Measurements from ENCODE around the gene CACHD1.
"Not testable (repeated sequence)": the region's sequence is repeated elsewhere in the genome, so short reads cannot be mapped to it uniquely, and the experiment has no call there.

The CACHD1 gene

DNA sequence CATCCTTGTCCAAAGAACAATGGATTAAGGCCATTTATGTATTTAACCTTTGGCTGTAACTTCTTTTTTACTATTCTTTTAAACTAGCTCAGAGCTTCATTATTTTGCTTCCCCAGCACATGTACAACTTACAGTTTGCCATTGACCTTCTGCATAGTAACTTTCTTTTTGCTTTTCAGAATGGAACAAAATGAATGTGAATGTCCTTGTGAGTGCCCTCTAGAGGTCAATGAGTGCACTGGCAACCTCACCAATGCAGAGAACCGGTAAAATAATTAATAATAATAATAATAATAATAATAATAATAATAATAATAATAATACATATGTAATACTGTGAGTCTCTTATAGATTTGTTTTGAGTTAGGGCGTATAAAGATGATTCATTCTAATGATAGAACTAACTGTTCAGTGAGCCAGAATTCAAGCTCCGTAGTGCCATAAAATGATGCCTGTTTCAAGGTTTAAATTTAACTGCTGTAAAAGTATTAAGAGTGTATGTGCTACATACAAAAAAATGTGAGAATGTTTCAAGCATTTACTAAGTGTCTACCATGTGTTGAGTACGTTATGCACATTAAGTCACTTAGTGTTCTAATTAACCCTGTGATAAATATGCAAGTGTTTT is 205.9 kb downstream of the CACHD1 start:
- DNase-seq: no peak

DNA sequence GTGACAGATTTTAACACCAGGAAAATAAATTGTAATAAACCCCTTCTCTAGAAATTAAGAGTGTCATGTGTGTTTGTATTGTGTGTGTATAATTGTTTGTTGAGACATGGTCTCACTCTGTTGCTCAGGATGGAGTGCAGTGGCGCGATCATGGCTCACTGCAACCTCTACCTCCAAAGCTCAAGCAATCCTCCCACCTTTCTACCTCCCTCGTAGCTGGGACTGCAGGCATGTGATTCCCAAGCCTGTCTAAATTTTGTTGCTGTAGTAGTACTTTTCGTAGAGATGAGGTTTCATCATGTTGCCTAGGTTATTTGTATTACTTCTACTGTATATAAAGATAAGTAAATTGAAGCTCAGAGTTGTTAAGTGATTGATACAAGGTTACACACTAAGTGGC is 206.5 kb downstream of the CACHD1 start:
- DNase-seq: no peak

DNA sequence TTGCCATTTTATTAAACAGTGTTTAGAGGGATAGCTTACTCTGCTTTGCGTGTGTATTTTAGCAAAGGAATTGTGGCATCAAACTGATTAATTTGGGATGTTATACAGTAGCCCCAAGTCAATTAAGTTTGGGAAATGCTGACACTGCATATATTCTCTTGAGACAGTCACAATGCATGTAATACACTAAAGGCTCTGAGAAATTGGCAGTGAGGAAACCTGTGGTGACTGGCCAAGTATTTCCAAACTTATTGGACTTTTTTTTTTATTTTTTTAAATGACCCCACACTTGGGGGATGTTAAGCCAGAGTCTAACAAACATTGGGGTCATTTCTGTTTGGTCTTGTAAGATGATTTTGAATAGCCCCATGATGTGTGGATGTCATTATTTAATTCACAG is 207.6 kb downstream of the CACHD1 start:
- DNase-seq: no peak

- no peak for DNase-seq
These were observed 208.4 kb downstream of the CACHD1 start for GRCh38 chr1:64678366-64678765.

- DNase-seq: no peak
These were observed 209.2 kb downstream of the CACHD1 start for GRCh38 chr1:64679177-64679576.

DNA sequence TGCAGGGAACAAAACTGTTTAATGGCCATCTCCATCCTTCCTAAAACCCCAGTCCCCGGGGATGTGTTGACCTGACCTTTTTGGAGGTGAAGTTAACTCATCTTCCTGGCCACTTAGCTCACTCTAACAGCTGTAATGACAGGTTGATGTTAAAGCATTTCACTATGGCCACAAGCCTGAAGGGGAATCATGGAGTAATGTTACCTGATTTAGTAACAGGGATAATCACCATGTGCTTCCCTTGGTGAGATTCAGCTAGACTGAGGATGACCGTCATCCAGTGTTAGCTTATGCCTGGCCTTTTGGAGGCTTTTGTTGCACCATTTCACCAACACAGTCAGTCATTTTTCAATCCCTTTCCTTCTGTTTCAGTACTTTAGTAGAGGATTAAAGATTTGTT is 210.7 kb downstream of the CACHD1 start:
- no peak for DNase-seq

- no peak for DNase-seq
These were observed 211.1 kb downstream of the CACHD1 start for GRCh38 chr1:64681043-64681442.

GRCh38 chr1:64683419-64683818 is 213.5 kb downstream of the CACHD1 start:
- DNase-seq: no peak

DNA sequence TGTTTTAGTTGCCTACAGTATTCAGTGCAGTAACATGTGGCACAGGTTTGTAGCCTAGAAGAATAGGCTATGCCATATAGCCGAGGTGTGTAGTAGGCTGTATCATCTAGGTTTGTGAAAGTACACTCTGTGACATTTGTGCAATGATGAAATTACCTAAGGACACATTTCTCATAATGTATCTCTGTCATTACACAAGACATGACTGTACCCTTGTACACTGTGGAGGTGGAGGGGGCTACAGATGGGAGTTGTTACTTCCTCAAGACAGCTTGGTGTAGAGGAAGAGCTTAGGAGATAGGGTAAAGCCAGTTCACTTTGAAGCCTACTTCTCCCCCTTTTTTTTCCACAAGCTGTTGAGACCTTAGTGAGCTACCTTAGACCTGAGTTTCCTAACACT is 215.3 kb downstream of the CACHD1 start:
- no peak for DNase-seq

DNA sequence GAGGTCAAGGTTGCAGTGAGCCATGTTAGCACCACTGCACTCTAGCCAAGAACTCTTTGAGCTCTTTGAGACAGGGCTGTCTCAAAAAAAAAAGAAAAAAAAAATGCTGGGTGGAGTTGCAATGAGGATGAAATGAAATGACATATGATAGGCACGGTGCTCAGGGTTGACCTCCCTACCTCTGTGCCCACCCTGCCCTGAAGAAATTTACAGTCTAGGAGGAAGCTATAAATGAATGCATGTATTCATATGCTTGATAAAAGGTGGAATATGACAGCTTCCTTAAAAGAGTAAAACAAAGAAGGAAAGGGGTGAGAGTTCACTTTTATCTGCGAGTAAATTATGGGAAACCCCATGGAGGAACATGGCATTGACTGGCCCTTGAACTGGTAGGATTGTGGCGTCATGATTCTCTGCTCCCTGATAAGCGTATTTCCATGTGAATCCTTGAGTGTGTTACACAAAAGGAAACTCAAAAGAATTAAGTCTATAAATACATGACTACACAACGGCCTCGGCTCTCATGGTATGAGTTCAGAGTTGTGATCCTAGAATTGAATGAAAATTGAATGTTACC is 215.9 kb downstream of the CACHD1 start:
- no peak for DNase-seq

- DNase-seq: peak in 1 of 2 experiments; percentile 7
These were observed 217.1 kb downstream of the CACHD1 start for GRCh38 chr1:64686828-64687724.

DNA sequence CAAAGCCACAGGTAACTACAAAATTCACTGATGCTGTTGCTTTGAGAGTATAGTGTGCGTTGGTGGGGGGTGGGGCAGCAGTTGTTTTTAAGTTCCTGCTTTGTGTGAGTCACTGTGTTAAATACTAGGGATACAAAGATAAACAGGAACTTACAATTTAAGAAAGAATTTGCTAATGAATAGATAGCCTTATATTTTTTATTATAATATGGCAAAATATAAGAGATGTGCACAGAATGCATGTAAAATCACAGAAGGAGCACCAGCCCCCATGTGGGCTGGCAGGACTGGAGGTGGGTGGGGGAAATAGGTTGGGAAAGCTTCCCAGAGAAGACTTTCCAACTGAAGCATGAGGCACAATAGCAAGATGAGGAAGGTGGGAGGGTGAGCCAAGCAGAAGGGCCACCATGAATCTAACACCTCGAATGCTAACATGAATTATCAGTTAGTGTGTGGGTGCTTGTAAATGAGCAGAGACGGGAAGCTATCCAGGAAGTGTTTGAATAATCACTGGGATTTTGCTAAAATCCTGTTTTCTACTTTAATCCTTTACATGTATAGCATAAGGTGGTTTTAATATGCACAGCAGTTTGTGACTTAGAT is 217.9 kb downstream of the CACHD1 start:
- DNase-seq: no peak

GRCh38 chr1:64691626-64692025 is 221.7 kb downstream of the CACHD1 start:
- DNase-seq: no peak

GRCh38 chr1:64692911-64693310 is 223.0 kb downstream of the CACHD1 start:
- DNase-seq: no peak

DNA sequence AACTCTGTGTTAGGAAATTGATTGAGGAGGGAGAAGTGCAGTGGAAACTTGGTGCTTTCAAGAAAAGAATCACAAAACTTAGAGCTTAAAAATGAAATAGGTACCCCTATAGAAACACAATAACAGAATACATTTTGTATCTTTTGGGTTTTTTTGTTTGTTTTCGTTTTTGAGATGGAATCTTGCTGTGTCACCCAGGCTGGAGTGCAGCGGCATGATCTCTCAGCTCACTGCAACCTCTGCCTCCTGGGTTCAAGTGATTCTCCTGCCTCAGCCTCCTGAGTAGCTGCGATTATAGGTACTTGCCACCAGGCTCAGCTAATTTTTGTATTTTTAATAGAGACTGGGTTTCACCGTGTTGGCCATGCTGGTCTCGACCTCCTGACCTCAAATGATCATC is 223.5 kb downstream of the CACHD1 start:
- no peak for DNase-seq

DNA sequence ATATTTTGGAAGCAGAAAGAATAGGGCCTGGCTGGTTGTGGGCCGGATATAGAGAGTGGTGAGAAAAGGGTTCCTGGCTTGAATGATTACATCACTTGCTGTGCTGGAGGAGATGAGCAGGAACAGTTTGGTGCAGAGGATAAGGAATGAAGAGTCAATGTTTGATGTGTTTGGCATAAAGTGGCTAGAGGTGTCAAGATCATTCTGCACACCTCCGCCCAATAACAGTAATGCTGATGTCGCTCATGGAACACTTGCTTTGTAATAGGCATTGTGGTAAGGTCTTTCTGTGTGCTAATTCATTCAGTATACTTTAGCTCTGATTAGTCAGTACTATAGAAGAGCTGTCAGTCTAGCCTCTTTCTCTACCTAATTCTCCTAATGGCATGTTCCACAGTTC is 226.9 kb downstream of the CACHD1 start:
- DNase-seq: no peak

GRCh38 chr1:64699327-64699726 is 229.4 kb downstream of the CACHD1 start:
- no peak for DNase-seq

GRCh38 chr1:64701071-64701470 is 231.1 kb downstream of the CACHD1 start:
- DNase-seq: no peak

DNA sequence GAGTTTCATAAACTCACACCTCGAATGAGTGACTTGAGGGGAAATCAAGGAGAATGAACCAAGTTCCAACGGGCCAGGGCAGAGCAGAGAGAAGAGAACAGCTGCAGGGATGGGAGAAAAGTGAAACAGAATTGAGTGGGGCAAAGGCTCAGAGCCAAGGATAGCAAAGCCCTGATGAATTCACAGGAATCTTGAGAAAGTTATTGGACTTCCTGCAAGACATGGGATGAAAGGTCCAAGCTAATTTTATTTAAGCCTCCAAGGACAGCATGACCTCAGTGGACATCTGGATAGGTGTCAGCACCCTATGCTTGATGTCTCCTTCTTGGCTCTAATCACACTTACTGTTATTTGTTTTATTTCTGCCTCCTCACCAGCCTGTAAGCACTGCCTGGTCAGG is 232.0 kb downstream of the CACHD1 start:
- no peak for DNase-seq

DNA sequence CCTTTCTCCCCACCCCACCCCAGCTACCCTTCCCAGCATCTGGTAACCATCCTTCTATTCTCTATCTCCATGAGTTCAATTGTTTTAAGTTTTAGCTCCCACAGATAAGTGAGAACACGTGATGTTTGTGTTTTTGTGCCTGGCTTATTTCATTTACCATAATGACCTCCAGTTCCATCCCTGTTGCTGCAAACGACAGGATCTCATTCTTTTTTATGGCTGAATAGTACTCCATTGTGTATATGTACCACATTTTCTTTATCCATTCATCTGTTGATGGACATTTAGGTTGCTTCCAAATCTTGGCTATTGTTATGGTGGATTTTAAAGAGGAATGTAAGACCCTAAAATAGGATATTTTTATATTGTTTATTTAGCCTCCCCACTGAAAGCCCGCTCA is 232.7 kb downstream of the CACHD1 start:
- not testable (repeated sequence) for DNase-seq

- DNase-seq: no peak
These were observed 233.7 kb downstream of the CACHD1 start for GRCh38 chr1:64703600-64703999.

DNA sequence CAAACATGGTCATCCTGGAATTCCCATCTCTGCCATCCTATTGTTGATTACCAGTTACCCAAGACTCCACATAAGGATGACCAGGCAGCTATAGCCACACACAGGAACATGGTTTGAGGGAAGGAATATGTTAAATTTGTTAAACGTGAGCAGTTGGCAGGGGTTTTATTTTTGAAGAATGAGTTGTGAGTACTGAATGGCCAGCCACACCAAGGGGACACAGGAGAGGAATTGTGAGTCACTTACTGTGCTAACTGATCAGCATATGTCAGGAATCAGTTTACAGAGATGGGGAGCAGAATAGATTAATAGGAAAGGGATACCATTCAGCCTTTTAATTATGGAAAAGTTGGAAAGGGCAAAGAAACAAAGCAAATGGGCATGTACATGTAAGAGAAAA is 235.7 kb downstream of the CACHD1 start:
- DNase-seq: no peak

DNA sequence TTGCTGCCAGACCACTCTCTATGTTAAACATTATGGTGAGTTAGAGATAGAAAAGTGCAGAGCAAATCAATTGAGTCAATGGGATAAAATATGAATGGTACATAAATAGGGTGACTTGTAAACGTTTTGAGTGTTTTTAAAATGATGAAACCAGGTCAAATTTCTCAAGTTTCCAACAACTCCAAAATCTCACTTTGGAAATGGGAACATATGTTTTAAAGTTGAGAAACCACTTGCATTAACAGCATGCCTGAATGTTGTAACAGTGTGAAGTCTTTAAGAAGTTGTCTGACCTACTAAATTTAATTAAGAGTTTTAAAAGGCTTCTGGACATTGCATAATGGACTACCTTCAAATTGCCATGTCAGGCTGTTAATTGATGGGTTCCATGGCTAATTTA is 241.3 kb downstream of the CACHD1 start:
- no peak for DNase-seq

GRCh38 chr1:64712049-64712448 is 242.1 kb downstream of the CACHD1 start:
- no peak for DNase-seq

All from activated CD4-positive, alpha-beta T cell treated with anti-CD3 and anti-CD28 coated beads, Interleukin-2, amount 50 U/mL, for 4 hours (primary cell).